Measurements from ENCODE around the gene NAMPT. TPM values are rescaled to one million over a fixed set of nuclear protein-coding genes. Genes with fewer than 3 reads are reported as not detected.

NAMPT gene
- total RNA-seq, 4 donors from 2014 or later, result 60.5 to 299 (median 121) TPM

- no peak for TF ChIP-seq POLR2A (IDR thresholded peaks at IDR 0.05)
- TF ChIP-seq CTCF (IDR thresholded peaks at IDR 0.05), result no peak
- 37 to 46% methylated on average over 5 of the region's 5 CpGs for WGBS, 2 donors
- Histone ChIP-seq H3K4me3 (replicated peaks in 1 of 3) (peak overlapping the region; percentile 53 to 76 (median 73)), H3K36me3 (no peaks in the 10 kb centered on the region), H3K27me3 (no peaks in the 10 kb centered on the region), H3K27ac (peak overlapping the region in 2 of 3 donors; percentile 96 to 97), H3K4me1 (peaks cover 0 to 4% of the 10 kb centered on the region in 2 donors), H3K9me3 (no peaks in the 10 kb centered on the region)
- intact Hi-C loops (cut with DNase I), result loop anchor here (10.0 kb wide), 1 partner anchor 141 kb away; no protein-coding TSS in a partner anchor
- no peak for DNase-seq
These were observed 1.3 kb downstream of the NAMPT start for GRCh38 chr7:106283501-106283830.

GRCh38 chr7:106282852-106283251 is 1.9 kb downstream of the NAMPT start:
- Histone ChIP-seq H3K27ac (no peak overlapping the region), H3K36me3 (no peaks in the 10 kb centered on the region), H3K9me3 (no peaks in the 10 kb centered on the region), H3K4me3 (replicated peaks in 1 of 3) (no peak overlapping the region), H3K27me3 (no peaks in the 10 kb centered on the region), H3K4me1 (peaks cover 0 to 4% of the 10 kb centered on the region in 2 donors)
- intact Hi-C loops (cut with DNase I), result loop anchor here (10.0 kb wide), 1 partner anchor 142 kb away; no protein-coding TSS in a partner anchor
- no peak for TF ChIP-seq CTCF (IDR thresholded peaks at IDR 0.05)
- 88 to 91% methylated on average over 3 of the region's 3 CpGs for WGBS, 2 donors
- DNase-seq, result no peak

- Histone ChIP-seq H3K36me3 (no peaks in the 10 kb centered on the region), H3K27ac (no peak overlapping the region), H3K9me3 (no peaks in the 10 kb centered on the region), H3K4me3 (replicated peaks in 1 of 3) (no peak overlapping the region), H3K27me3 (no peaks in the 10 kb centered on the region), H3K4me1 (peaks cover 0 to 4% of the 10 kb centered on the region in 2 donors)
- intact Hi-C loops (cut with DNase I), result loop anchor here (10.0 kb wide), 1 partner anchor 142 kb away; no protein-coding TSS in a partner anchor
- TF ChIP-seq CTCF (IDR thresholded peaks at IDR 0.05) (no peak), POLR2A (IDR thresholded peaks at IDR 0.05) (no peak)
- 87 to 94% methylated on average over 6 of the region's 6 CpGs for WGBS, 2 donors
- DNase-seq, result no peak
These were observed 2.4 kb downstream of the NAMPT start for GRCh38 chr7:106282390-106282789.

- H3K36me3 ChIP-seq, result no peaks in the 10 kb centered on the region
- TF ChIP-seq POLR2A (IDR thresholded peaks at IDR 0.05) (no peak), CTCF (IDR thresholded peaks at IDR 0.05) (no peak)
- no peak overlapping the region for H3K4me3 ChIP-seq (replicated peaks in 1 of 3)
- intact Hi-C loops (cut with DNase I), result loop anchor here (10.0 kb wide), 1 partner anchor 143 kb away; no protein-coding TSS in a partner anchor
- H3K9me3 ChIP-seq, result no peaks in the 10 kb centered on the region
- peaks cover 0 to 4% of the 10 kb centered on the region in 2 donors for H3K4me1 ChIP-seq
- no peaks in the 10 kb centered on the region for H3K27me3 ChIP-seq
- no peak overlapping the region for H3K27ac ChIP-seq
- DNase-seq, result no peak
- WGBS, 2 donors, result 86 to 99% methylated on average over 5 of the region's 5 CpGs
These were observed 3.0 kb downstream of the NAMPT start for GRCh38 chr7:106281585-106282318.

GRCh38 chr7:106281127-106281526 is 3.7 kb downstream of the NAMPT start:
- intact Hi-C loops (cut with DNase I), result loop anchor here (10.0 kb wide), 1 partner anchor 144 kb away; no protein-coding TSS in a partner anchor
- Histone ChIP-seq H3K4me1 (peaks cover 0 to 4% of the 10 kb centered on the region in 2 donors), H3K36me3 (no peaks in the 10 kb centered on the region), H3K27ac (no peak overlapping the region), H3K27me3 (no peaks in the 10 kb centered on the region), H3K9me3 (no peaks in the 10 kb centered on the region), H3K4me3 (replicated peaks in 1 of 3) (no peak overlapping the region)
- TF ChIP-seq CTCF (IDR thresholded peaks at IDR 0.05), result no peak
- no peak for TF ChIP-seq POLR2A (IDR thresholded peaks at IDR 0.05)
- DNase-seq, result no peak

Data from thyroid gland (tissue), 4 donors.